H4 (cell line): Measurements from ENCODE around the gene AHRR. TPM values are rescaled to one million over a fixed set of nuclear protein-coding genes. Genes with fewer than 3 reads are reported as not detected.
"Not testable (repeated sequence)": the region's sequence is repeated elsewhere in the genome, so short reads cannot be mapped to it uniquely, and the experiment has no call there.

Experiments used
- DNase-seq: peaks from one replicate; pipeline ENCODE4 v3.0.0-alpha.2; 2015; ENCODE audit warnings: low spot score
- total RNA-seq: library from RNA; depleted of rRNA; stranded (reverse); fragments of >200 nt; shearing (Covaris generic); gene quantifications from 2 replicates; pipeline ENCODE4 v1.2.3, GENCODE V29; 2014

The AHRR gene
- total RNA-seq, 1 experiment from 2014 or later, result 10.8 TPM

GRCh38 chr5:474232-474839 is 152.8 kb downstream of the AHRR start:
- DNase-seq, result not testable (repeated sequence)

GRCh38 chr5:474840-475661 is 153.5 kb downstream of the AHRR start:
- no peak for DNase-seq

GRCh38 chr5:475704-476101 is 154.2 kb downstream of the AHRR start:
- DNase-seq, result no peak

- no peak for DNase-seq
These were observed 154.7 kb downstream of the AHRR start for GRCh38 chr5:476102-476813.

GRCh38 chr5:476814-477175 is 155.3 kb downstream of the AHRR start:
- DNase-seq, result no peak

- DNase-seq, result no peak
These were observed 155.7 kb downstream of the AHRR start for GRCh38 chr5:477247-477646.

GRCh38 chr5:477871-478270 is 156.4 kb downstream of the AHRR start:
- DNase-seq, result no peak

GRCh38 chr5:478369-478981 is 157.0 kb downstream of the AHRR start:
- DNase-seq, result no peak

- no peak for DNase-seq
These were observed 157.5 kb downstream of the AHRR start for GRCh38 chr5:478982-479535.

- DNase-seq, result no peak
These were observed 158.2 kb downstream of the AHRR start for GRCh38 chr5:479566-480319.

GRCh38 chr5:481347-481746 is 159.8 kb downstream of the AHRR start:
- DNase-seq, result no peak

- DNase-seq, result no peak
These were observed 160.5 kb downstream of the AHRR start for GRCh38 chr5:482021-482420.

GRCh38 chr5:482506-482905 is 161.0 kb downstream of the AHRR start:
- no peak for DNase-seq

- no peak for DNase-seq
These were observed 161.5 kb downstream of the AHRR start for GRCh38 chr5:483011-483410.

- DNase-seq, result no peak
These were observed 162.1 kb downstream of the AHRR start for GRCh38 chr5:483434-484140.

GRCh38 chr5:484556-484955 is 163.0 kb downstream of the AHRR start:
- no peak for DNase-seq

GRCh38 chr5:485113-485945 is 163.8 kb downstream of the AHRR start:
- no peak for DNase-seq

GRCh38 chr5:485946-486491 is 164.5 kb downstream of the AHRR start:
- no peak for DNase-seq

GRCh38 chr5:486597-486996 is 165.1 kb downstream of the AHRR start:
- DNase-seq, result not testable (repeated sequence)
